ENCODE data around the gene NOL7. TPM values are rescaled to one million over a fixed set of nuclear protein-coding genes. Genes with fewer than 3 reads are reported as not detected.

Gene NOL7
- total RNA-seq (48.6 and 58.3 TPM in 2 replicates), polyA plus RNA-seq (24.7 and 49.8 TPM in 2 replicates), polyA minus RNA-seq (33.8 and 34.1 TPM in 2 replicates)
- 70.0 TPM for total RNA-seq (2013)

GRCh38 chr6:13614926-13615791, at the start of gene NOL7:
Gene NOL7, plus strand, starts transcription at chr6:13615335. Its CDS starts 24 bp downstream, at chr6:13615359.
- Histone ChIP-seq H3K4me3 (ENCODE audit: control extremely low read depth in 1 of 5, extremely low read depth in 1 of 5, insufficient read depth in 1 of 5, low read depth in 2 of 5, low read length in 4 of 5) (peak within 1 kb of the TSS; percentile 79 to 94 (median 93)), H3K79me2 (ENCODE audit: control insufficient read depth, insufficient read depth, low read length) (peaks cover 24% of the 10 kb centered on the region), H3K4me2 (replicated peaks; ENCODE audit: low read depth, low read length, poor library complexity, severe bottlenecking) (peak within 1 kb of the TSS; percentile 90), H3K27me3 (replicated peaks in 1 of 4; ENCODE audit: control extremely low read depth in 1 of 4, control insufficient read depth in 3 of 4, insufficient read depth in 4 of 4, low read length in 3 of 4) (no peaks in the 10 kb centered on the region), H3K4me1 (ENCODE audit: control insufficient read depth in 2 of 2, insufficient read depth in 2 of 2, low read length in 2 of 2) (peaks cover 16 to 22% of the 10 kb centered on the region in 2 donors), H3K27ac (ENCODE audit: low read length in 2 of 2) (peak within 1 kb of the TSS; percentile 73 to 82), H3K36me3 (replicated peaks in 1 of 2; ENCODE audit: control extremely low read depth in 1 of 2, control insufficient read depth in 1 of 2, extremely low read depth in 1 of 2, insufficient read depth in 2 of 2, low read length in 1 of 2) (peaks cover 0 to 35% of the 10 kb centered on the region in 2 experiments), H2AFZ (ENCODE audit: insufficient read depth, low read depth, low read length, poor library complexity, severe bottlenecking) (peak within 1 kb of the TSS; percentile 90), H4K20me1 (ENCODE audit: control insufficient read depth, insufficient read depth, low read length, poor library complexity, severe bottlenecking) (peaks cover 25% of the 10 kb centered on the region), H3K9me3 (ENCODE audit: control extremely low read depth in 1 of 3, control insufficient read depth in 2 of 3, insufficient read depth in 1 of 3, low read length in 2 of 3) (no peaks in the 10 kb centered on the region), H3K9ac (ENCODE audit: low read length) (peak within 1 kb of the TSS; percentile 81)
- ATAC-seq (ENCODE audit: low read depth) (peak; percentile 93), DNase-seq (peak; percentile 99)
- Mint-ChIP-seq H3K4me1 (peaks cover 46% of the 10 kb centered on the region), H3K9me3 (ENCODE audit: insufficient read depth) (no peaks in the 10 kb centered on the region), H3K27me3 (no peaks in the 10 kb centered on the region), H3K4me3 (peak within 1 kb of the TSS; percentile 97), H3K27ac (peak within 1 kb of the TSS; percentile 97)
- ChIA-PET CTCF (interaction anchor here (0.6 to 7.2 kb wide), 25 partner anchors 10 to 337 kb away, joined by 3 to 53 read pairs (median 6); partner anchors contain the start of genes GFOD1, RANBP9, SIRT5 and TBC1D7), POLR2A (interaction anchor here (0.6 to 2.8 kb wide), 14 partner anchors 15 to 422 kb away, joined by 3 to 31 read pairs (median 4); partner anchors contain the start of genes GFOD1, MCUR1, SIRT5 and TBC1D7)
- WGBS (ENCODE audit: insufficient coverage), result under 1% methylated on average over 74 of the region's 85 CpGs
- TF ChIP-seq EZH2 (IDR thresholded peaks at IDR 0.05; ENCODE audit: borderline replicate concordance, insufficient read depth, low read depth, low read length, poor library complexity, severe bottlenecking) (no peak), CTCF (IDR thresholded peaks at IDR 0.05) (peak; percentile 86)
- intact Hi-C loops (cut with micrococcal nuclease), result loop anchor here (1.0 to 10.0 kb wide), 9 partner anchors 41 to 1632 kb away; partner anchors contain the start of genes GFOD1, JARID2, MCUR1 and SIRT5

All from B cell (primary cell).